ENCODE data around the gene AGAP2. TPM values are rescaled to one million over a fixed set of nuclear protein-coding genes. Genes with fewer than 3 reads are reported as not detected.
"Not testable (repeated sequence)": the region's sequence is repeated elsewhere in the genome, so short reads cannot be mapped to it uniquely, and the experiment has no call there.

AGAP2 gene
- 1.4 TPM for total RNA-seq (ENCODE audit: insufficient read depth, low replicate concordance)

DNA sequence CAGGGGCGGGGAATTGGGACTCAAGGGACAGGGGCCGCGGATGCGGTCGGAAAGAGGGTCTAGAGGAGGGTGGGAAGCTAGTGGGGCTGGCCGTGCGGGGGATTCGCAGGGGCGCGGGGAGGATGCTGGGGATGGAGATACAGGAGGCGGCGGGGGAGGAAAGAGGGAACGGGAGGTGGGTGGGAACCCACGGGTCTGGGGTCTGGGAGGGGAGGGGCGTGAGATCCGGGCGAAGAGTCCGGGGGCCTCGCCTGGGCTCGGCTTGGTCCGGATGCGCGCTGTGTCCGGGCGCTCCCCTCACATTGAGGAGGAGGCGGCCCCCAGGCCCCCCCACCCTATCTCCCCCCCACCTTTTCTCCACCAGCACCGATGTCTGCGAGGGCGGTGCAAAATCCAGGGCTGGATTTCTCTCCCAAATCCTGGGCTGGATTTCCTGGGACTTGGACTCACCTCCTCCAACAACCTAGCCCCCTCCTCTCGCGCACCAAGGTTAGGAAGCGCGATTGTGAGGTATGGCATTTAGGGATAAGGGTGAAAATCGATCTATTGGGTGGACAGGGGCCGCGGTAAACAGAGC, at the start of gene AGAP2:
TSS of gene AGAP2 (minus strand) at position 82 of the 577 bp plus-strand sequence. CDS start 496 bp downstream, outside the sequence.
- no peak for DNase-seq (ENCODE audit: low spot score)

DNA sequence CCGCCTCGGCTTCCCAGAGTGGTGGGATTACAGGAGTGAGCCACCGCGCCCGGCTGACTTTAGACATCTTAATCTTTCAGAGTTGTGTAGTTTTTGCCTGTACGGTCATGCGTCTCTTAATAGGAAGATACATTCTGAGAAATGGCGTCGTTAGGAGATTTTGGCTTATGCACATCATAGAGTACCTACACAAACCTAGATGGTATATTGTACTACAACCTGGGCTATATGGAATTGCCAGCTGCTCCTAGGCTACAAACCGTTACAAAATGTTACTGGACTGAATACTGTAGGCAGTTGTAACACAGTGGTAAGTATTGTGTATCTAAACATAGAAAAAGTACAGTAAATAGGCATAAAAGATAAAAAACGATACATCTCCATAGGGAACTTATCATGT, 45.3 kb upstream of the AGAP2 start:
- no peak for DNase-seq (ENCODE audit: low spot score)

DNA sequence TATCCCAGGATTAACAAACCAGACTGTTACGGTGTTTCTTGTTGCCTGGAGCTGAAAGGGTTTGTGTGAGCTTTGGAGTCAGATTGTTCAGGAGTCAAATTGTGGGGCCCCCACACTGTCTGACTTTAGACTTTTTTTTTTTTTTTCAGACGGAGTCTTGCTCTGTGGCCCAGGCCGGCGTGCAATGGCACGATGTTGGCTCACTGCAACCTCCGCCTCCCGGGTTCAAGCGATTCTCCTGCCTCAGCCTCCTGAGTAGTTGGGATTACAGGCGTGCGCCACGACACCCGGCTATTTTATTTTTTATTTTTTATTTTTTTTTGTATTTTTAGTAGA, 44.9 kb upstream of the AGAP2 start:
- no peak for DNase-seq (ENCODE audit: low spot score)

DNA sequence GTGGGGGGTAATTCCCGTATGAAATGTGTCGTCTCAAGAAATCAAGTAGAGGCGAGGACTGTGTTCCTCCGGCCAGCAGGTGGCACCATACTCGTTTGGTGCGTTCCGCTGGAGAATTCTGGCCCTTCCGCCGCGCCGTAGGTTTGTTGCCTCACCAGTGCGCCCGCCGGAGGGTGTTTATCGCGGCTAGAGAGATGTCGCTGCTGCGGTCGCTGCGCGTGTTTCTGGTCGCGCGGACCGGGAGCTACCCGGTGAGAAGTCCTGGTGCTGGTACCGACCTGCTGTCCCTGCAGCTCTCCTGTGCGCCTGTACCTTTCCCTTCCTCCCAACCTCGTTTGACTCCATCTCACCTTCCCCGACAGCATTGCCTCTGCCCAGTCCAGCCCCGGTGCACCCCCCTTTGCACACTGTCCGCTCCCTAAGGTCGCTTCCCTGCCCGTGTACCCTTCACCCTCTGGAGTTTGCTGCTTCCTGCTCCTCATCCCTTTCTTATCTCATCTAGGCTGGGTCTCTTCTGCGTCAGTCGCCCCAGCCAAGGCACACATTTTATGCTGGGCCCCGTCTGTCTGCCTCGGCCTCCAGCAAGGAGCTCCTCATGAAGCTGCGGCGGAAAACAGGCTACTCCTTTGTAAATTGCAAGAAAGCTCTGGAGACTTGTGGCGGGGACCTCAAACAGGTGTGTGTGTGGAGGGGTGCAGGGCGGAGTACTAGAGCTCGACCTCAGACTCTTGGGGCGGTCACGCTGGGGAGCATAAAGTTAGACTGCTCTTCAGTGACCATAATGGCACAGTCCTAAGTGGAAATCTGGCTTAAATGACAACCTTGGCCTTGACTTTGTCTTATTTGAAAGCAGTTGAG, 44.3 kb upstream of the AGAP2 start, which contains the start of gene TSFM:
TSS of gene TSFM (plus strand) at position 180 of the 858 bp plus-strand sequence. CDS start at position 195, 15 bp downstream.
- peak; percentile 96 for DNase-seq (ENCODE audit: low spot score)

DNA sequence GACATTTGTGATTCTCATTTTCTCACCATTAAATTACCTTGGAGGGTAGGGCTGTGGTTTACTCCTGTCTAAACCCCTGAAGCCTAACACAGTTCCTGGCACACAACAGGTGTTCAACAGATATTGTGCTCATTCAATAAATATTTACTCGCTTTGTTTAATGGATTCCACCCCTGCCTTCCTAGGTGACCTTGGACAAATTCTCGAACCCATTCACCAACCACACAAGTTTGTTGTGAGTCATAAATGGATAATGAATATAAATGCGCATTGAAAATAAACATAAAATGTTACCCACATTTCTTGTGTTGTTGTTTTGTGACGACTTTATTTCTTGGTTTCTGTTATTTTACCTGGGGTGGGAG, 43.7 kb upstream of the AGAP2 start:
- no peak for DNase-seq (ENCODE audit: low spot score)

DNA sequence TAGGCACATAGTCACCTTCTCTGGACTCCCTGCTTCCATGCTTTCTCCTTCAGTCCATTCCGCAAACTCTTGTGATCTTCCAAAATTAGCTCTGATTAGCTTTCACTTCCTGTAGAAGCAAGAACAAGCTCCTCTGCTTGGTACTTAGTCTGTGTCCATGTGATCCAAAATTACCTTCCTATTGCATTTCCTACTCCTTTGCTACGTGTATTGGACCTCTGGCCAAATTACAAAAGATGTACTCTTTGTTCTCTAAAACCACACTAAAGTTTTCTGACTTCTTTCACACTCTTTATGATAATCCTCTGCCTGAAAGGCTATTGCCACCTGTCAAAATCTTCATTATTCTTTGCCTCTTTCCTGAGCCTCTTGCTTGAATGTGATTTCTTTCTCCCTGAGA, 43.3 kb upstream of the AGAP2 start:
- no peak for DNase-seq (ENCODE audit: low spot score)

DNA sequence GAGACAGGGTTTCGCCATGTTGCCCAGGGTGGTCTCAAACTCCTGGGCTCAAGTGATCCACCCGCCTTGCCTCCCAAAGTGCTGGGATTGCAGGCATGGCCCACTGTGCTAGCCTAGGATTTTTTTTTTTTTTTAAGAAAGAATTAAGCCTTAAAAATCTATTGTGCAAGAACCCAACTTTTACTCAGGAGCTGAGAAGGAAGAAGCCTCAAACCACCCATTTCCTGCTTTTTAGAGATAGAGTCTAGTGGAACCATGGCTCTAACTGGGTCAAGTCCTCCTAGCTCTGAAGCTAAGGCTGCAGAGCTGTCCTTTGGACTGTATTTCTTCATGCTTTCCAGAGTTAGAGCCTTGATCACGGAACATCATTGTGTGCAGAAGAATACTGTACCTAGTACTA, 42.7 kb upstream of the AGAP2 start:
- DNase-seq (ENCODE audit: low spot score): no peak

DNA sequence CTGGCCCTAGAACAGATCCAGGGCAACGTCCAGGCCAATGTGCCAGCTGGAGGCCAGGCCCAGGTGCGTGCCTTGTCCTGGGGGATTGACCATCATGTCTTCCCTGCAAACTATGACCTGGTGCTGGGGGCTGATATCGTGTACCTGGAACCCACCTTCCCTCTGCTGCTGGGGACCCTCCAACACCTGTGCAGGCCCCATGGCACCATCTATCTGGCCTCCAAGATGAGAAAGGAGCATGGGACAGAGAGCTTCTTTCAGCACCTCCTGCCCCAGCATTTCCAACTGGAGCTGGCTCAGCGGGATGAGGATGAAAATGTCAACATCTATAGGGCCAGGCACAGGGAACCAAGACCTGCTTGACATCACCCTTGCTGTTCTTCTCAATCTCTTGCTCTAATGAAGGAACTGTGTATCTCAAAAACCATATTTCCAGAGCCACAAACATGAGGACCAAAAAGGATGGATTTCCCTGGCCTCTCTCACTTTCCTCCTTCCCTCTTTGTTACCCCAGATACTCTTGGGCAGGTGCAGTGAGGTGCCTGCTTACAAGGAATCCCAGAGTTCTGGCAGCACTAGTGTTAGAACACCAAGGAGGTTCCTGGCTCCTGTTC, 41.8 kb upstream of the AGAP2 start:
- no peak for DNase-seq (ENCODE audit: low spot score)

DNA sequence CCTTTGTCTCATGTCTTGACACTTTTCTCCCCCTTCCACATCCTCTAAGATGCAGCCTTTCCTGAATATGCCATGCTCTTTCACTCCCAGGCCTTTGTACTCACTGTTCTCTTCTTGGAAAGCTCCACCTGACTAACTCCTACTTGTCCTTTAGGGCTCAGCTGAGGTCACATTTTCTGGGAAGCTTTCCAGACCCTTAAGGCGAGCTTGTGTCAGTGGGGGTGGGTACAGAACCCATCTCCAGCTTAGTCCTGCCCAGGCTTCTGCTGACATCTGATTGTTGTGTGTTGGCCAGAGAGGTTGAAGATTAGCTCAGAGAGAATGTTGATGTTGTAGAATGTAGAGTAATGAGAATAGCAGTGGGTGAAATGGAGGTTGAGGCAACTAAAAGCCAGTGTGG, 41.2 kb upstream of the AGAP2 start:
- DNase-seq (ENCODE audit: low spot score): no peak

DNA sequence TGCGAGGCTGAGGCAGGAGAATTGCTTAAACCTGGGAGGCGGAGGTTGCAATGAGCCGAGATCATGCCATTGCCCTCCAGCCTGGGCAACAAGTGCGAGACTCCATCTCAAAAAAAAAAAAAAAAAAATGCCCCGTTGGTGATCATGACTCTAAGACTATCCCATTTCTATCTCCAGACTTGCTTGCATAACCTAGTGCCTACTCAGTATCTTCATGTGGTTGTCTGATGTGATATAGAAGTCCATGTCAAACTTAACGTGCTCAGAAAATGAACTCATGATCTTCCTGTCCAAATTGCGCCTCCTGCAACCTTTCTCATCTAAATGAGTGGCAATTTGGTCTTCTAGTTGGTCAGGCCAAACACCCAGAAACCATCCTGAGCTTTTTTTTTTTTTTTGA, 39.4 kb upstream of the AGAP2 start:
- DNase-seq (ENCODE audit: low spot score): no peak

DNA sequence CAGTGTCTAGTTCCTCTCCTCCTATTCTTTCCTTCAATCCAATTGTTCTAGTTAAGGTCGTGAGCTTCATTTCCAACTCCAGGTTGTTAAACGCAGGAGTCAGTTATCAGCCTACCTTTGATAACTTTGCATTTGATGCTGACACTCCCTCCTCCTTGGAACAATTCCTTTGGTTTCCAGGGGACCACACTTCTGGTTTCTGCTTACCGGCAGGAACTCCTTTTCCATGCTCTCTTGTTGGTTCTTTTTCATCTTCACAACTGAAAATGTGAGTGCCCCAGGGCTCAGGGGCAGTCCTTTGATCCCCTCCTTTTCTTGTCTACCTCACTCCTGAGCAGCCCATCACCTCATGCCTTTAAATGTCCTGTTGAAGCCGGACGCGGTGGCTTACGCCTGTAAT, 38.8 kb upstream of the AGAP2 start:
- DNase-seq (ENCODE audit: low spot score): no peak

DNA sequence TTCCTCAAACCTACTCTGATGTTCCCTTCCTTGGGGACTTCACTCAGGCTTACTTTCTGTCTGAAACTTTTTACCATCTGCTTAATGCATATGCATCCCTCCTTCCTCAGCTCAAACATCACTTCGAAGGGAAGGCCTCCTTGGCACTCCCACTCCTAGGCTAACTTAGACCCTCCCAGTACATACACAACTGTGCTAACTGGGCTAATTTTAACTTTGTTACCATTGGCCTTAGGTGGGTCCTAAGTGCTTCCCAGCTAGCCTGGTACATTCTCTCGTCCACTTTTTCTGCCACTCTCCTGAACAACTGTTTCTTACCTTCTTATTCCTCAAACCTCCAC, 37.7 kb upstream of the AGAP2 start:
- DNase-seq (ENCODE audit: low spot score): no peak

DNA sequence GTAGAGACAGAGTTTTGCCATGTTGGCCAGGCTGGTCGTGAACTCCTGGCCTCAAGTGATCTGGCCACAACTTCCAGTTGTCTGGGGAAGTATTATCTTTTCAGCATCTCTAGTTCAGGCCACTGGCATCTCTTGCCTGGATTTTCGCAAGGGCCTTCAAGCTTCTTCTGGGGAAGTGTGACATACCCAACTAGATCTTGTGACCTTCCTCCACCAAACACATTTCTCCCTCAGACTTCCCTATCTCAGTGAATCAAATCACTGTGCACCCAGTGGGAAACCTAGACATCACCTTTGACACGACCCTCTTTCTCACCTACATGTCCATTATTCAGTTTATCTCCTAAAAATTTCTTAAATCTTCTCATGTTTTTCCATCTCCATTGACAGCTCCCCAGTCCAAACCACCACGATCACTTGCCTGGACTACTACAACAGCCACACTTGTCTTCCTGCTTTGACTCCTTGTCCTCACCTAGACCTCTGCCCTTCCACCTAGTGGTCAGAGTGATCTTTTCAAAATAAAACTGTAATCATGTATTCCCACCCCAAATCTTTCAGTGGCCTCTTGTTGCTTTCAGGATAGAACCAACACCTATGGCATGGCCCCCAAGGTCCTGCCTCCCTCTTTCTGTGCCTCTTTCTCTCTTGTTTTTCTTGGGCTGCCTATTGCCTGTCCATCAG, 37.2 kb upstream of the AGAP2 start:
- no peak for DNase-seq (ENCODE audit: low spot score)

DNA sequence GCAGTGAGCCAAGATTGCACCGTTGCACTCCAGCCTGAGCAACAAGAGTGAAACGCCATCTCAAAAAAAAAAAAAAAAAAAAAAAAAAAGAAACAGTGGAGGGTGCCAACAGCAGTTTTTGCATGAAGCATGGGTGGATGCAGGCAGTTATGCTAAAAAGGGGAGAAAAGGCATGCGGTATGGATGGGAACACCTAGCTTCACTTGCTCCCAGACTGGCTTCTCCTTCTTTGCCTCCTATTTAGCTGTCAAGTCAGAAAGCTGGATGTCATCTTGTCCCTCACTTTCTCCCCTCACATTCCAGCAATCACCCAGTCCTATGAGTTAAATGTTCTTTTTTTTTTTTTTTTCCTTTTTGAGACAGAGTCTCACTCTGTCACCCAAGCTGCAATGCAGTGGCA, 36.5 kb upstream of the AGAP2 start:
- no peak for DNase-seq (ENCODE audit: low spot score)

DNA sequence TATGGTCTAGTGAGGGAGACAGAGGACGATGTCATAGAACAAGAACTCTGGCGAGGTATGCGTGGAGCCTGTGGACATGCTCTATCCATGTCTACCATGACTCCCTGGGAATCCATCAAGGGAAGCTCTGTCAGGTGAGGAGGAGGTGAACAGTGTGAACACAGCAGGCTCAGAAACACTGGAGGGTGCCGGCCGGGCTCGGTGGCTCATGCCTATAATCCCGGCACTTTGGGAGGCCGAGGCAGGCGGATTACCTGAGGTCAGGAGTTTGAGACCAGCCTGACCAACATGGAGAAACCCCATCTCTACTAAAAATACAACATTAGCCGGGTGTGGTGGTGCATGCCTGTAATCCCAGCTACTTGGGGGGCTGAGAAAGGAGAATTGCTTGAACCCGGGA, 36.1 kb upstream of the AGAP2 start:
- not testable (repeated sequence) for DNase-seq (ENCODE audit: low spot score)

DNA sequence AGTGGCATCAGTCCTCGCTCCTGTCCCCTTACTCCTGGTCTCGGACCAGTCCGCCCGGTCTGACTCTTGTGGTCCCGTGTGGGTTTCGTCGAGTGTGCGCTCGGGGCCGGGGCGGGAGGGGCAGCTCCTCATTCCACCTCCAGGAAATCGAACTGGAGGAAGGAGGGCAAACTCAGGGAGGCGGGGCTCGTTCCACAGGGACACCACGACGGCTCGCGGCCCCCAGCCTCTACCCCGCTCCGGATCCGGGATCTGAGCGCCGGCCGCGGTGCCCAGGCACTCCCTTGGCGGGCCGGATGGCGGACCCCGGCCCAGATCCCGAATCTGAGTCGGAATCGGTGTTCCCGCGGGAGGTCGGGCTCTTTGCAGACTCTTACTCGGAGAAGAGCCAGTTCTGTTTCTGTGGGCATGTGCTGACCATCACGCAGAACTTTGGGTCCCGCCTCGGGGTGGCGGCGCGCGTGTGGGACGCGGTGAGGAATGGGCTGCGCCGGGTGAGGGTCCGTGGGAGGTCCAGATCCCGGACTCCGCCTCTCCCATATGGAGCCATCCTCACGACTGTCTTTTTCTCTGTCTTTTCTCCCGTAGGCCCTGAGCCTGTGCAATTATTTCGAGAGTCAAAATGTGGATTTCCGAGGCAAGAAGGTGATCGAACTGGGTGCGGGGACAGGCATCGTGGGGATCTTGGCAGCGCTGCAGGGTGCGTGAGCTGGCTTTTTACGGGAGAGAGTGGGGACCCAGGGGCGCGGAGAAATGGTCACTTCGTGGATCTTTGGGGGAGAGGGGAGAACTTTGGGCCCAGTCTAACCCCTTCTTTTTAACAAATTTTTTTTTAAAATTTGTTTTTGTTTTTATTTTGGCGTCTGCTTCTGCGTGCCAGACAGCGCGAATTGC, 34.1 kb upstream of the AGAP2 start, which contains the start of gene EEF1AKMT3:
TSS of gene EEF1AKMT3 (plus strand) at position 186 of the 894 bp plus-strand sequence. CDS start at position 297, 111 bp downstream.
- peak; percentile 80 for DNase-seq (ENCODE audit: low spot score)

DNA sequence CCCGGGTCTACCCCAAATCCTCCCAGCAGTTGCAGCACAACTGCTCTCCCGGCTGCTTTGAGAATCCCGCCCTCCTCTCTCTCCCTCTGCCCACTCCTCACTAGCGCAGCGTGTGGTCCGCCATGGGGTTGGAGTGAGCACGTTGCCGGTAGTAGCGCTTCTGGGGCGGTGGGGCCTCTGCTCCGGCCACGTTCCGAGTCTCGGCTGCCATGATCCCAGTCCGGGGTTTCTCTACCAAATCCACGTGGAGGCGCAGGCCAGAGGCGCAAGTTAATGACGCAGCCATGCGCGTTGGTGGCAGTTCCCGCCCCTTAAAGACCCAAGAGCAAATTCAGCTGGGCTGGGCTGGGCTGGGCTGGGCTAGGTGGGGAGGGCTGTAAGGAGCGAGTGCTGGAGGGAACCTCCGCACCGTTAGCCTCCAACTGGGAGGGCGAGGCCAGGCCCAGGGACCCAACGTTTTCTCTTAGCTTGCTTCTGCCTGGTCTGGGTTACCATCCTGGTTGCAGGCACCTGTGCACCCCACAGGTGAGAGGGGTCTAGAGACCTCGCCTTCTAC, 33.4 kb upstream of the AGAP2 start, which contains the start of gene METTL1:
TSS of gene METTL1 (minus strand) at position 233 of the 556 bp plus-strand sequence. CDS start at position 211, 22 bp downstream.
- DNase-seq (ENCODE audit: low spot score): peak; percentile 99

DNA sequence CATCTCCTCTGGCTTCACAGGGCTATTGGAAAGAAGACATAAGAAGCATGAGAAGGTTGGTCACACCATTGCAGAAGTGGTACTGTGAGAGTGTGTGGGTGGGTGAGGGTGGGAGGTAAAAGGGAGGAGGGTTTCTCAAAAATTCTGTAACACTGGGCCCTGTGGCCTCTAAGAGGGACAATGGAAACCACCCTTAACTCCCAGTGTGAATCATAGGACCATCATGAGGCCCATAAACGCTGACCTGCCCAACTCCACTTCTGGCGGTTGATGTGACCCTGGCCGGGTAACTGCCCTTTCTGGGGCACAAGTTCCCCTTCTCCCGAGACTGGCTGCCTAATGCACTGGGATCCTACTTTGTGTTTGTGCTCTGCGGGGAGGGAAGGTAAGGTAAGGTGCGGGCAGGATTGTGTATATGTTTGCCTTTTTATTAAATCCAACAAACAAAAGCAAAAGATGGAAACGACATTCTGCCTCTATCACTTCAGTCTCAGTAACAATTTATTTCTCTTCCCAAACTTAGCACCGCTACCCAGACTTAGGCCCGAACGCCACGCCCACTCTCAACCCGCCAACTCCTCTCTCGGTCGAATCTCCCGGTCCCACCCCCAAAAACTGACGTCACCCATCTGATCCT, 32.8 kb upstream of the AGAP2 start:
- peak; percentile 96 for DNase-seq (ENCODE audit: low spot score)

DNA sequence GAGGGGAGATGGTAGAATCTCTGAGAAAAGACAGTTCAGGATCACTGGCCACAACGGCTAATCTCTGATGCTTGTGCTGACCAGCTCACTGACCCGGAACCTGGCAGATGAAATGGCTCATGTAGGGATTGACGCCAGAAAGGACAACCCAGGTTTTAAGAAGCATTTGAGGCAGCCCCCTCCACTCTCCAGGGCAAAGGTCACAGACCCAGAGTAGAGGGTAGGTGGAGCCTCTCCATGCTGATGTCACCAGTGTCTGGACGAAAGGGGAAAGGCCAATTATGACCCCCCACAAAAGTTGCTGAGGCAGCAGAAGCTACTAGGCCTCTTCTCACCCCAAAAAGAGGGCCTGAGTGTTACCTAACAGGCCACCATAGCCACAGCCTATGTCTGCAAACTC, 32.2 kb upstream of the AGAP2 start:
- DNase-seq (ENCODE audit: low spot score): no peak

DNA sequence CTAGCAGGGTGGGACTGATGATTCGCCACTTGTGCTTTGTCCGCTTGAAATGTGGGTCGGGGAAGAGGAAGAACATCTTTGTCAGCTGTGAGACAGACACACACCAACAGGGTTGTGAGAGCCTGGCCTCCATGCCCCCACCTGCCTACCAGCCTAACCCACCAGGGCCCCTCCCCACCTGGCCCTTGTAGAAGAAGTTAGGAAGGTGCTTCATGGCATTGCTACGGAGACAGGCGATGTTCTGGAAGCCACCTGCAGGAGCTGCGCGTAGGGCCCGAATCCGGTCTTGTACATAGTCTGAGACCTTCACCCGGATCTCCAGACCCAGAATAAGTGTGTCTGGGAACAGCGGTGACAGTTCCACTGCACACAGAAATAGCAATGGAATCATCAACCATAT, 31.1 kb upstream of the AGAP2 start:
- no peak for DNase-seq (ENCODE audit: low spot score)

All from umbilical cord (tissue), 2 donors.